ENCODE measurements around the gene DNAJC1. TPM values are rescaled to one million over a fixed set of nuclear protein-coding genes. Genes with fewer than 3 reads are reported as not detected.

Gene DNAJC1
- polyA plus RNA-seq, 1 donor from 2014 or later: 15.9 TPM

- TF ChIP-seq REST (IDR thresholded peaks at IDR 0.05; ENCODE audit: borderline replicate concordance) (no peak), EZH2 (IDR thresholded peaks at IDR 0.05; ENCODE audit: borderline replicate concordance, insufficient read depth, low read length, poor library complexity, severe bottlenecking) (no peak), SMC3 (conservative IDR thresholded peaks at IDR 0.05; ENCODE audit: poor library complexity) (no peak), EP300 (conservative IDR thresholded peaks at IDR 0.05; ENCODE audit: poor library complexity, severe bottlenecking) (no peak), TAF1 (IDR thresholded peaks at IDR 0.05; ENCODE audit: low read depth) (no peak), CTCF (IDR thresholded peaks at IDR 0.05; ENCODE audit: poor library complexity, severe bottlenecking) (no peak), RAD21 (conservative IDR thresholded peaks at IDR 0.05) (no peak), MXI1 (conservative IDR thresholded peaks at IDR 0.05; ENCODE audit: poor library complexity, severe bottlenecking) (no peak), POLR2AphosphoS5 (IDR thresholded peaks at IDR 0.05) (no peak)
- Histone ChIP-seq H3F3A (ENCODE audit: insufficient read depth, low read length, poor library complexity, severe bottlenecking) (no peaks in the 10 kb centered on the region), H3K9ac (ENCODE audit: low read length) (no peak overlapping the region), H3K79me2 (replicated peaks; ENCODE audit: insufficient read depth, low read length) (peaks cover under 1% of the 10 kb centered on the region), H2AFZ (ENCODE audit: low read depth, low read length) (no peak overlapping the region), H4K20me1 (ENCODE audit: insufficient read depth) (no peaks in the 10 kb centered on the region), H3K4me2 (ENCODE audit: low read length) (no peak overlapping the region), H3K27ac (ENCODE audit: low read length) (no peak overlapping the region), H3K9me2 (ENCODE audit: insufficient read depth, low read length) (no peaks in the 10 kb centered on the region), H3K4me3 (ENCODE audit: low read length) (no peak overlapping the region), H3K27me3 (ENCODE audit: insufficient read depth, low read depth, low read length) (no peaks in the 10 kb centered on the region), H3K36me3 (ENCODE audit: insufficient read depth, low read length) (no peaks in the 10 kb centered on the region), H3K9me3 (ENCODE audit: low read length) (no peaks in the 10 kb centered on the region)
These were observed 69.2 kb downstream of the DNAJC1 start for GRCh38 chr10:21934307-21934706.

DNA sequence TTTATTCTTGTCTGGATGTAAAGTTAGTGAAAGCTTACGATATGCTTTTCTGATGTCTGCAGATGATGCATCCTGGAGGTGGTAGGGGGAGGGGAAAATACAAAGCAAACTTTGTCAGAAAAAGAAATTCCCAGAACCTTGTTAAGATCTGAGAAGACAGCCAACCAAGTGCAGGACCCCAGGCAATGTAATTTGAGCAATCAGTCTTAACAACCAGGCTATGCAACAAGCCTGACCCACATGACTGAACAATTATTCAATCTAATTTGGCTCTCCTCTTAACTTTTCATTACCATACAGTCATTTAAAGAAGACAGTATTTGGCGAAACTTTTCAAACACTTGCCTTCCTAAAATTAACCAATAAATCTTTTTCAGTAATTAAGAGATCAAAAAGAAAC is 74.5 kb downstream of the DNAJC1 start:
- no peaks in the 10 kb centered on the region for H3K9me3 ChIP-seq (ENCODE audit: low read length)
- no peak overlapping the region for H3K4me3 ChIP-seq (ENCODE audit: low read length)
- no peaks in the 10 kb centered on the region for H4K20me1 ChIP-seq (ENCODE audit: insufficient read depth)
- H2AFZ ChIP-seq (ENCODE audit: low read depth, low read length): no peak overlapping the region
- H3K27me3 ChIP-seq (ENCODE audit: insufficient read depth, low read depth, low read length): no peaks in the 10 kb centered on the region
- peaks cover 17% of the 10 kb centered on the region for H3K79me2 ChIP-seq (replicated peaks; ENCODE audit: insufficient read depth, low read length)
- H3K9me2 ChIP-seq (ENCODE audit: insufficient read depth, low read length): no peaks in the 10 kb centered on the region
- no peak overlapping the region for H3K9ac ChIP-seq (ENCODE audit: low read length)
- no peaks in the 10 kb centered on the region for H3F3A ChIP-seq (ENCODE audit: insufficient read depth, low read length, poor library complexity, severe bottlenecking)
- H3K36me3 ChIP-seq (ENCODE audit: insufficient read depth, low read length): no peaks in the 10 kb centered on the region
- H3K4me2 ChIP-seq (ENCODE audit: low read length): no peak overlapping the region
- H3K27ac ChIP-seq (ENCODE audit: low read length): no peak overlapping the region
- TF ChIP-seq TAF1 (IDR thresholded peaks at IDR 0.05; ENCODE audit: low read depth): no peak

Data from neural cell (in vitro differentiated cells).